Heart right ventricle (tissue), 16 donors: ENCODE results near the gene CITED4. TPM values are rescaled to one million over a fixed set of nuclear protein-coding genes. Genes with fewer than 3 reads are reported as not detected.
A peak's percentile ranks its signal among the peaks of the same experiment; 100 is the strongest.

Experiments
- ATAC-seq, 8 donors: fragments of 200-7000 bp; cut with Tn5 transposase; one replicate each; pipeline ENCODE4 v1.9.1; 2020; ENCODE audit warnings: mild to moderate bottlenecking in 8 of 8, moderate library complexity in 8 of 8, moderate number of reproducible peaks in 1 of 8
- DNase-seq, 2 donors: peaks; one replicate each; pipeline ENCODE4 v3.0.0-alpha.2; 2020
- H3K27ac ChIP-seq, 10 donors: fragments of 200-600 bp; sonication (generic) in 2 of 10; one replicate each; pipeline versions ENCODE4 v1.5.0 to v1.8.0; 2020 to 2022; ENCODE audit warnings: mild to moderate bottlenecking in 3 of 10
- H3K27me3 ChIP-seq, 7 donors: fragments of 200-600 bp; one replicate each; pipeline ENCODE4 v1.8.0; 2021 to 2022; ENCODE audit warnings: mild to moderate bottlenecking in 2 of 7
- H3K36me3 ChIP-seq, 9 donors: fragments of 200-600 bp; sonication (generic) in 1 of 9; one replicate each; pipeline versions ENCODE4 v1.5.0 to v1.8.0; 2020 to 2022; ENCODE audit warnings: mild to moderate bottlenecking in 2 of 9
- H3K4me1 ChIP-seq, 9 donors: fragments of 200-600 bp; sonication (generic) in 1 of 9; one replicate each; pipeline versions ENCODE4 v1.5.0 to v1.8.0; 2020 to 2022; ENCODE audit warnings: mild to moderate bottlenecking in 4 of 9
- H3K4me3 ChIP-seq, 10 donors: fragments of 200-600 bp; sonication (generic) in 2 of 10; one replicate each; pipeline versions ENCODE4 v1.5.0 to v1.8.0; 2020 to 2022; ENCODE audit warnings: mild to moderate bottlenecking in 7 of 10, moderate library complexity in 2 of 10
- H3K9me3 ChIP-seq, 11 donors: fragments of 200-600 bp in 10 of 11; sonication (generic) in 2 of 11; one replicate each; pipeline versions ENCODE4 v1.5.0 to v1.8.0; 2013 to 2022; ENCODE audit warnings: mild to moderate bottlenecking in 2 of 11, control low read depth in 1 of 11, moderate library complexity in 1 of 11
- WGBS, 2 donors: extraction: QIAGEN DNeasy Blood & Tissue Kit; methylation state at CpG; one replicate each; pipeline ENCODE4 v1.1.7; 2013; ENCODE audit warnings: inconsistent platforms in 1 of 2; 5-methylcytosine and 5-hydroxymethylcytosine counted together
- intact Hi-C, 10 donors: fragments of 100-400 bp; cut with DNase I; formaldehyde crosslinking; loops; one replicate each; pipeline versions ENCODE4 v1.11.1 to v1.14.2; 2022
- long read RNA-seq, 3 donors: library from polyadenylated mRNA; unstranded; transcript quantifications; one replicate each; pipeline ENCODE4 v2.0.0, GENCODE V29; 2020 to 2021
- polyA plus RNA-seq, 2 donors: library from polyadenylated mRNA; stranded (reverse); fragments of 200-250 nt; gene quantifications; one replicate each; pipeline ENCODE4 v1.2.3, GENCODE V29; 2013
- total RNA-seq, 10 donors: library from RNA; stranded (reverse); fragmentation: NEBNext Ultra II Directional in 3 of 10; extraction: Animal tissue kit (Norgen Biotek cat#: 25700) in 3 of 10; gene quantifications; one replicate each; pipeline versions ENCODE4 v1.2.1 to v1.2.4, GENCODE V29; 2021 to 2023
- TF ChIP-seq, protein P1 (sequence below), 9 donors: fragments of 200-600 bp; sonication (generic) in 2 of 9; IDR thresholded peaks; one replicate each; pipeline versions ENCODE4 v1.5.0 to v1.8.0; 2021 to 2022; ENCODE audit warnings: antibody characterized with exemption in 9 of 9, mild to moderate bottlenecking in 5 of 9, moderate library complexity in 1 of 9
- donor health status: Arrhythmogenic right ventricular cardiomyopathy.
- donor health status: ischemic (EF 13 %, LVEDD 7.1; RV severe dilation, severe dysfunction).
- donor health status: healthy with polysubstance abuse.
- donor health status: DM: no; HTN: yes; CAD: no.
- donor health status: DM: no; HTN: no; CAD: no.
- donor health status: ischemic (EF 25% LVEDD 6.9; RV normal size, moderate dysfunction).
- donor health status: ischemic (EF 25% LVEDD 5.7; RV mildly dilated, moderate dysfunction).
- donor health status: healthy.
- donor health status: DM: yes; HTN: yes; CAD: no.
- donor health status: Ischemic cardiomyopathy.
- donor health status: ischemic (EF 35%, LVEDD 5.7; RV mildly dilated, moderate dysfunction).
- donor health status: nonischemic (EF 11% LVEDD 7.7; RV severe dilation, severe dysfunction).
- donor health status: DM: yes; HTN: yes; CAD: no.
- donor health status: PGD.
- donor health status: ischemic (EF 29% LVEDD 5.4; RV normal size, mild dysfunction).
- donor health status: nonischemic (EF 23%, LVEDD 6.1; RV moderate dilation, normal function).

Gene CITED4, protein sequence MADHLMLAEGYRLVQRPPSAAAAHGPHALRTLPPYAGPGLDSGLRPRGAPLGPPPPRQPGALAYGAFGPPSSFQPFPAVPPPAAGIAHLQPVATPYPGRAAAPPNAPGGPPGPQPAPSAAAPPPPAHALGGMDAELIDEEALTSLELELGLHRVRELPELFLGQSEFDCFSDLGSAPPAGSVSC
- 10 to 100 TPM; 14.4 to 88.8 (median 25.8) TPM for total RNA-seq
- polyA plus RNA-seq, result 10 to 100 TPM in 1 of 2 donors, 1 to 10 TPM in 1; 6.1 to 31.2 TPM
- long read RNA-seq, donor 1, transcript CITED4-201 (1 exons, 1,316 nt), result major isoform, 170 of 170 reads
- long read RNA-seq, donor 1, partial matches to known transcripts, result 0 of 170 reads
- long read RNA-seq, donor 1, other reads (novel, unspliced or antisense), result 0 of 170 reads
- long read RNA-seq, donor 2, transcript CITED4-201 (1 exons, 1,316 nt), result major isoform, 100 of 101 reads
- long read RNA-seq, donor 2, partial matches to known transcripts, result 0 of 101 reads
- long read RNA-seq, donor 2, other reads (novel, unspliced or antisense), result 1 of 101 reads
- long read RNA-seq, donor 3, partial matches to known transcripts, result 0 of 1 reads
- long read RNA-seq, donor 3, other reads (novel, unspliced or antisense), result 0 of 1 reads

DNA sequence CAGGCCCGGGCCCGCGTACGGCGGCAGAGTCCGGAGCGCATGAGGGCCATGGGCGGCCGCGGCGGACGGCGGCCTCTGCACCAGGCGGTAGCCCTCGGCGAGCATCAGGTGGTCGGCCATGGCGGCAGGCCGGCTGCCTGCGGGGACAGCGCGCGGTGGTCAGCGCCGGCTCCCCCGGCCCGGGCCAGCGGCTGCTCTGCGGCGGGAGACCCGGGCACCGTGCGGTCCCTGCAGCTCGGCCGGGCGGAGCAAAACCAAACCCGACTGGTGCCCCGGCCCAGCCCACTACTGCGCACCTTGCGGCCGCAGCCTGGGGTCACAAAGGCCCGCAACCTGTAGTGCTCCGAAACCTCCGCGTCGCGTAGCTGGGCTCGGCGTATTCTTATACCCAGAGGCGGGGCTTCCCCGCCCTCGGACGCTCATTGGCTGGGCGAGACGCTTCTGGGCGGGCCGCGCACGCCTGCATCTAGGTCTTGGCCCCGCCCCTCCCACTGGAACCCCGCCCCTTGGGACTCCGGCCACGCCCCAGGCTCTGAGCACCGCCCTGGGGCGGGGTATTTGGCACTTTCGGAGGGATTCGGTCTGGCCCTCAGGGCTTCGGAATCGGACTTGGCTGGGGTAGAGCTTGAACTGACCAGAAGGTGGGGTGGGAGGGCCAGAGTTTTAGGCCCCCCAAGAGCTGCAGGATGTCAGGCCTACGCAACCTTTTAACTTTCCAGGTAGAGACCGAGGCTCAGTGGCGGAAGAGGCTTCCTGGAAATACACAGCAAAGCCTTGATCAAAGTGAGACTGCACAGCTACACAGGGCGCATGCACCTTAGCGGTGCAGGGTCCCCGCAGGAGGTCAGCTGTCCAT, at the start of gene CITED4:
CITED4 (minus strand) TSS at position 356 of the 856 bp plus-strand sequence; CDS start at position 120, 236 bp downstream.
- intact Hi-C loops, result loop anchor here in 2 of 10 donors (5.0 kb wide), 1 partner anchor 85 kb away; no protein-coding TSS in a partner anchor
- 4% methylated on average over 74 to 75 of the region's 75 CpGs for WGBS, 2 donors
- TF ChIP-seq, protein P1, sequence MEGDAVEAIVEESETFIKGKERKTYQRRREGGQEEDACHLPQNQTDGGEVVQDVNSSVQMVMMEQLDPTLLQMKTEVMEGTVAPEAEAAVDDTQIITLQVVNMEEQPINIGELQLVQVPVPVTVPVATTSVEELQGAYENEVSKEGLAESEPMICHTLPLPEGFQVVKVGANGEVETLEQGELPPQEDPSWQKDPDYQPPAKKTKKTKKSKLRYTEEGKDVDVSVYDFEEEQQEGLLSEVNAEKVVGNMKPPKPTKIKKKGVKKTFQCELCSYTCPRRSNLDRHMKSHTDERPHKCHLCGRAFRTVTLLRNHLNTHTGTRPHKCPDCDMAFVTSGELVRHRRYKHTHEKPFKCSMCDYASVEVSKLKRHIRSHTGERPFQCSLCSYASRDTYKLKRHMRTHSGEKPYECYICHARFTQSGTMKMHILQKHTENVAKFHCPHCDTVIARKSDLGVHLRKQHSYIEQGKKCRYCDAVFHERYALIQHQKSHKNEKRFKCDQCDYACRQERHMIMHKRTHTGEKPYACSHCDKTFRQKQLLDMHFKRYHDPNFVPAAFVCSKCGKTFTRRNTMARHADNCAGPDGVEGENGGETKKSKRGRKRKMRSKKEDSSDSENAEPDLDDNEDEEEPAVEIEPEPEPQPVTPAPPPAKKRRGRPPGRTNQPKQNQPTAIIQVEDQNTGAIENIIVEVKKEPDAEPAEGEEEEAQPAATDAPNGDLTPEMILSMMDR (IDR thresholded peaks at IDR 0.05), result peak in 7 of 9 donors; percentile 19 to 61 (median 30)

DNA sequence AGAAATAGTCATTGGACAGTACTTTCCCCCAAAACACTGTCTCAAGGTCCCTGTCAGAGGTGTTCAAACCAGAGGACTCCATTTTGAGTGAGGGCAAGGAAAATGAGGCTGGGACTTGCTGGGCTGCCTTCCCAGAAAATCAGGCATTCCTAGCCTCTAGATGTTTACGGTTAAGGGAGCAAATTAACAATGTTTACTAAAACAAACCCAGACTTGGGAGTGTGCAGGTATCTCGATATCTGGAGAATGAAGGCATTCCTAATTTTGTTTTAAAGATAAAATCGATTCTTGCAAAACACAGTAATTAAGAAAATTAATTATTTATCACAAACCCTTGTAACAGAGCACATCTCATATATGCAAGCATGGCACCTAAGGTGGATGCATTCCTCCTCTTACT, 48.9 kb upstream of the CITED4 start:
- 87 to 90% methylated on average over 3 of the region's 3 CpGs for WGBS, 2 donors
- TF ChIP-seq, protein P1 (IDR thresholded peaks at IDR 0.05), result no peak
- intact Hi-C loops, result no loop called here

More for the DNA sequence above, at the start of gene CITED4:
- Histone ChIP-seq H3K36me3 (no peaks in the 10 kb centered on the region), H3K4me3 (peak within 1 kb of the TSS; percentile 21 to 89 (median 68)), H3K27ac (peak within 1 kb of the TSS; percentile 21 to 96 (median 88)), H3K4me1 (peaks cover 0 to 41% (median 15%) of the 10 kb centered on the region in 9 donors), H3K9me3 (no peaks in the 10 kb centered on the region), H3K27me3 (no peaks in the 10 kb centered on the region)
- DNase-seq (peak; percentile 94 to 97), ATAC-seq (peak; percentile 94 to 98 (median 96))

DNA sequence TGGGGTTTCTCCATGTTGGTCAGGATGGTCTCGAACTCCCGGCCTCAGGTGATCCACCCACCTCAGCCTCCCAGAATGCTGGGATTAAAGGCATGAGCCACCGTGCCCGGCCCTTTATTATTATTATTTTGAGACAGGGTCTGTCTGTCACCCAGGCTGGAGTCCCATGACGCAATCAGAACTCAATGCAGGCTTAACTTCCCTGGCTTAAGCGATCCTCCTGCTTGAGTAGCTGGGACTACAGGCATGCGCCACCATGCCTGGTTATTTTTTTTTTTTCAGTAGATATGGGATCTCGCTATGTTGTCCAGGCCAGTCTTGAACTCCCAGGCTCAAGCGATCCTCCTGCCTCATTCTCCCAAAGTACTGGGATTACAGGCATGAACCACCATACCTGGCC, 47.1 kb upstream of the CITED4 start:
- no peak for ATAC-seq
- no peaks in the 10 kb centered on the region for H3K36me3 ChIP-seq
- H3K4me1 ChIP-seq, result no peaks in the 10 kb centered on the region
- no peaks in the 10 kb centered on the region for H3K27me3 ChIP-seq
- no peak overlapping the region for H3K4me3 ChIP-seq
- DNase-seq, result no peak
- TF ChIP-seq, protein P1 (IDR thresholded peaks at IDR 0.05), result no peak
- WGBS, 2 donors, result 92 to 95% methylated on average over 9 of the region's 9 CpGs
- intact Hi-C loops, result no loop called here
- no peak overlapping the region for H3K27ac ChIP-seq
- H3K9me3 ChIP-seq, result no peaks in the 10 kb centered on the region

More for the DNA sequence above, 48.9 kb upstream of the CITED4 start:
- H3K9me3 ChIP-seq, result no peaks in the 10 kb centered on the region
- H3K27ac ChIP-seq, result no peak overlapping the region
- no peaks in the 10 kb centered on the region for H3K27me3 ChIP-seq
- DNase-seq (no peak), ATAC-seq (no peak)
- no peaks in the 10 kb centered on the region for H3K4me1 ChIP-seq
- H3K4me3 ChIP-seq, result no peak overlapping the region
- no peaks in the 10 kb centered on the region for H3K36me3 ChIP-seq

DNA sequence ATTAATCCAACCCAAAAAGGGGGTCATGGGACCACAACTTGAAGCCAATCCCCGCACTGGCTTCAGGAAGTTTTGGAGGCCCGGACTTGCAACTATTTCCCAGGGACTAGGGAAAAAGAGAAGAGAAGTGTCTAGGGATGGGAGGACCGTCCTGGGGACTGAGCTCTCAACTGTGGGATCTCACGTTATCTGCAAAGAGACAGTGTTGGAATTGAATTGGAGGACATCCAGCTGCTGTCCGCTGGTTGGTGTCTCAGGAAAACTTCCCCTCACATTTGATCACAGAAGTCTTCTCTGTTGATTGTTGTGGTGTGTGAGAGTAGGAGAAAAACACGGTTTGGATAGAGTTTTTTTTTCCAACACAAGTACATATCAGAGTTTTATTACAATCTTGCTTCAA, 46.2 kb upstream of the CITED4 start:
- intact Hi-C loops, result no loop called here
- Histone ChIP-seq H3K9me3 (no peaks in the 10 kb centered on the region), H3K4me3 (no peak overlapping the region), H3K4me1 (no peaks in the 10 kb centered on the region), H3K27me3 (no peaks in the 10 kb centered on the region), H3K27ac (no peak overlapping the region), H3K36me3 (no peaks in the 10 kb centered on the region)
- WGBS, 2 donors, result 62 to 68% methylated on average over 6 of the region's 6 CpGs
- no peak for DNase-seq
- ATAC-seq, result no peak
- TF ChIP-seq, protein P1 (IDR thresholded peaks at IDR 0.05), result no peak
